B cell (primary cell): Measurements from ENCODE around the gene KMT2D. TPM values are rescaled to one million over a fixed set of nuclear protein-coding genes. Genes with fewer than 3 reads are reported as not detected.

ENCODE experiments used
- ATAC-seq: fragments of 200-7000 bp; cut with Tn5 transposase; one replicate; pipeline ENCODE4 v1.10.0; 2021; ENCODE audit warnings: low read depth, mild to moderate bottlenecking, moderate number of reproducible peaks, moderate library complexity
- CTCF ChIA-PET: fragments of 350-600 bp; sonication (Branson Sonifier 250); formaldehyde crosslinking; loops from one replicate; lab custom pipeline; 2021; ENCODE audit warnings: antibody characterized with exemption, inconsistent platforms; lab: Charles Lee
- POLR2A ChIA-PET: fragments of 350-600 bp; sonication (Branson Sonifier 250); formaldehyde crosslinking; loops from one replicate; lab custom pipeline; 2021; ENCODE audit warnings: antibody characterized with exemption; lab: Charles Lee
- DNase-seq: peaks from one replicate; pipeline ENCODE4 v3.0.0; 2013
- H2AFZ ChIP-seq: 2 replicates; pipeline ENCODE4 v1.6.1; 2012; ENCODE audit warnings: mild to moderate bottlenecking, low read depth, low read length; ENCODE audit not compliant: insufficient read depth, poor library complexity, severe bottlenecking
- H3K27ac ChIP-seq, 2 donors: 1 replicate in 1 of 2; 2 replicates in 1 of 2; pipeline ENCODE4 v1.5.1; 2012 to 2013; ENCODE audit warnings: low read length in 2 of 2, mild to moderate bottlenecking in 2 of 2, moderate library complexity in 1 of 2
- H3K27me3 ChIP-seq, 4 experiments: fragments of 200-600 bp in 1 of 4; sonication (generic) in 1 of 4; replicated peaks in 1 of 4; 1 replicate in 2 of 4; 2 replicates in 2 of 4; pipeline versions ENCODE4 v1.6.1 to v1.7.0; 2013 to 2016; ENCODE audit warnings: low read length in 3 of 4, mild to moderate bottlenecking in 2 of 4, mixed read lengths in 1 of 4, moderate library complexity in 1 of 4; ENCODE audit not compliant: insufficient read depth in 4 of 4, control insufficient read depth in 3 of 4; ENCODE audit errors: control extremely low read depth in 1 of 4
- H3K36me3 ChIP-seq, 2 experiments: replicated peaks in 1 of 2; 1 replicate in 1 of 2; 2 replicates in 1 of 2; pipeline versions ENCODE4 v1.6.1 to v1.7.1; 2013; ENCODE audit warnings: low read length in 1 of 2; ENCODE audit not compliant: insufficient read depth in 2 of 2, control insufficient read depth in 1 of 2; ENCODE audit errors: control extremely low read depth in 1 of 2, extremely low read depth in 1 of 2
- H3K4me1 ChIP-seq, 2 donors: fragments of 200-600 bp in 1 of 2; sonication (generic) in 1 of 2; 1 replicate in 1 of 2; 2 replicates in 1 of 2; pipeline versions ENCODE4 v1.5.1 to v1.6.1; 2013 to 2017; ENCODE audit warnings: low read length in 2 of 2; ENCODE audit not compliant: control insufficient read depth in 2 of 2, insufficient read depth in 2 of 2
- H3K4me2 ChIP-seq: replicated peaks from 2 replicates; pipeline ENCODE3; 2012; ENCODE audit warnings: mild to moderate bottlenecking, low read depth, low read length; ENCODE audit not compliant: poor library complexity, severe bottlenecking
- H3K4me3 ChIP-seq, 5 experiments: fragments of 200-600 bp in 1 of 5; sonication (generic) in 1 of 5; 1 replicate in 3 of 5; 2 replicates in 2 of 5; pipeline versions ENCODE4 v1.5.1 to v1.7.0; 2011 to 2016; ENCODE audit warnings: low read length in 4 of 5, mild to moderate bottlenecking in 4 of 5, low read depth in 2 of 5, control low read depth in 1 of 5, moderate library complexity in 1 of 5; ENCODE audit not compliant: insufficient read depth in 1 of 5; ENCODE audit errors: control extremely low read depth in 1 of 5, extremely low read depth in 1 of 5
- H3K79me2 ChIP-seq: fragments of 200-600 bp; sonication (generic); one replicate; pipeline ENCODE4 v1.6.0; 2016; ENCODE audit warnings: low read length; ENCODE audit not compliant: control insufficient read depth, insufficient read depth
- H3K9ac ChIP-seq: fragments of 200-600 bp; sonication (generic); 2 replicates; pipeline ENCODE4 v1.6.1; 2017; ENCODE audit warnings: mild to moderate bottlenecking, low read length, moderate library complexity
- H3K9me3 ChIP-seq, 3 donors: one replicate each; pipeline versions ENCODE4 v1.6.1 to v1.7.1; 2013; ENCODE audit warnings: low read length in 2 of 3; ENCODE audit not compliant: control insufficient read depth in 2 of 3, insufficient read depth in 1 of 3; ENCODE audit errors: control extremely low read depth in 1 of 3
- H4K20me1 ChIP-seq: 2 replicates; pipeline ENCODE4 v1.6.0; 2012; ENCODE audit warnings: mild to moderate bottlenecking, low read length; ENCODE audit not compliant: insufficient read depth, control insufficient read depth, poor library complexity, severe bottlenecking
- H3K27ac Mint-ChIP-seq: one replicate; pipeline ENCODE4 v1.8.0; 2021; ENCODE audit warnings: mixed read lengths
- H3K27me3 Mint-ChIP-seq: one replicate; pipeline ENCODE4 v1.8.0; 2021; ENCODE audit warnings: mixed read lengths
- H3K4me1 Mint-ChIP-seq: one replicate; pipeline ENCODE4 v1.8.0; 2021; ENCODE audit warnings: mixed read lengths
- H3K4me3 Mint-ChIP-seq: one replicate; pipeline ENCODE4 v1.8.0; 2021; ENCODE audit warnings: mixed read lengths
- H3K9me3 Mint-ChIP-seq: one replicate; pipeline ENCODE4 v1.8.0; 2022; ENCODE audit warnings: mixed read lengths; ENCODE audit not compliant: insufficient read depth
- CTCF ChIP-seq: fragments of 200-600 bp; IDR thresholded peaks from one replicate; pipeline ENCODE4 v1.8.0; 2022; ENCODE audit warnings: antibody characterized with exemption, mild to moderate bottlenecking
- EZH2 ChIP-seq: IDR thresholded peaks from 2 replicates; pipeline ENCODE4 v1.6.1; 2012; ENCODE audit warnings: borderline replicate concordance, low read depth, mild to moderate bottlenecking, moderate library complexity, low read length; ENCODE audit not compliant: insufficient read depth, poor library complexity, severe bottlenecking
- WGBS: methylation state at CpG from one replicate; pipeline ENCODE4 v1.1.5; 2013; ENCODE audit warnings: missing lambda C conversion rate; ENCODE audit not compliant: insufficient coverage; 5-methylcytosine and 5-hydroxymethylcytosine counted together
- intact Hi-C: fragments of 100-400 bp; cut with micrococcal nuclease; formaldehyde crosslinking; loops from one replicate; pipeline ENCODE4 v1.10.0; 2022
- polyA plus RNA-seq: library from polyadenylated mRNA; depleted of rRNA; stranded (reverse); fragments of >200 nt; gene quantifications from 2 replicates; pipeline ENCODE4 v1.2.3, GENCODE V29; 2012
- total RNA-seq, 2 donors: library from RNA; stranded (reverse); fragments of 120-200 nt in 1 of 2; gene quantifications; 1 replicate in 1 of 2; 2 replicates in 1 of 2; pipeline versions ENCODE4 v1.2.3 to v1.2.4, GENCODE V29; 2013 to 2022

Gene KMT2D
- total and polyA plus RNA-seq, 2 donors (not counting 1 experiment from before 2014, with no cell fraction given), result 64.0 to 179 TPM

GRCh38 chr12:49069507-49070346 lies 9.1 kb upstream of the KMT2D start, which contains the start of gene RHEBL1:
Gene RHEBL1, minus strand, starts transcription at chr12:49069979. Its CDS starts 194 bp downstream, at chr12:49069785.
- H3K27ac ChIP-seq, result peak within 1 kb of the TSS; percentile 61 to 92
- ChIA-PET CTCF (interaction anchor here (0.5 to 11.4 kb wide), 13 partner anchors 9 to 297 kb away, joined by 3 to 144 read pairs (median 4); partner anchors contain the start of genes KMT2D and SPATS2), POLR2A (interaction anchor here (0.5 to 2.2 kb wide), 11 partner anchors 9 to 1404 kb away, joined by 3 to 12 read pairs (median 4); partner anchors contain the start of genes DHH, KMT2D, LMBR1L and TUBA1A)
- intact Hi-C loops, result loop anchor here (1.0 to 10.0 kb wide), 7 partner anchors 9 to 355 kb away; partner anchors contain the start of genes CCNT1, KMT2D, LMBR1L and PRKAG1
- no peak for TF ChIP-seq EZH2
- no peak for TF ChIP-seq CTCF
- WGBS, result under 1% methylated on average over 59 of the region's 60 CpGs
- H4K20me1 ChIP-seq, result no peaks in the 10 kb centered on the region
- Mint-ChIP-seq H3K4me3 (peak within 1 kb of the TSS; percentile 94), H3K9me3 (no peaks in the 10 kb centered on the region), H3K27me3 (no peaks in the 10 kb centered on the region), H3K27ac (peak within 1 kb of the TSS; percentile 86), H3K4me1 (peaks cover 19% of the 10 kb centered on the region)
- H3K9me3 ChIP-seq, result no peaks in the 10 kb centered on the region
- DNase-seq (peak; percentile 99), ATAC-seq (peak; percentile 100)
- peaks cover 0 to 7% of the 10 kb centered on the region in 2 experiments for H3K36me3 ChIP-seq
- peak within 1 kb of the TSS; percentile 98 for H2AFZ ChIP-seq
- peak within 1 kb of the TSS; percentile 90 for H3K9ac ChIP-seq
- peaks cover 10% of the 10 kb centered on the region for H3K79me2 ChIP-seq
- peak within 1 kb of the TSS; percentile 91 for H3K4me2 ChIP-seq
- peaks cover 10 to 15% of the 10 kb centered on the region in 2 donors for H3K4me1 ChIP-seq
- peak within 1 kb of the TSS; percentile 69 to 96 (median 87) for H3K4me3 ChIP-seq
- H3K27me3 ChIP-seq, result no peaks in the 10 kb centered on the region
